ENCODE measurements around the gene IGFBP1.

IGFBP1 gene

DNA sequence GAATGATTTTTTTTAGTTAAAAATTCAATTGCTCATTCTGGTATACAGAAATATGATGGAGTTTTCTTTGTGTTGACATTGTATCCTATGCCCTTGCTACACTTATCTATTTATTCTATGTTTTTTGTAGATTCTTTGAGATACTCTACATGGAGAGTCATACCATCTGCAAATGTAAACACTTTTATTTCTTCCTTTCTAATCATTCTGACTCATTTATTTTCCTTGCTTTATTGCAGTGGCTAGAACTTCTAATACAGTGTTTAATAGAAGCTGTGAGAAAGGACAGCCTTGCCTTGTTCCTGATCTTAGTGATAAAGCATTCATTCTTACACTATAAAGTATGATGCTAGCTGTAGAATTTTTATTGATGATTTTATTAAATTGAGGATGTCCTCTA lies 42.7 kb downstream of the IGFBP1 start (continued):
- TF ChIP-seq KLF1 (tag by site-specific recombination; IDR thresholded peaks at IDR 0.05) (no peak), SCRT2 (tag by site-specific recombination; IDR thresholded peaks at IDR 0.05) (no peak), ZNF138 (tag by site-specific recombination; IDR thresholded peaks at IDR 0.05; ENCODE audit: borderline replicate concordance) (no peak), BCL11A (tag by site-specific recombination; IDR thresholded peaks at IDR 0.05; ENCODE audit: low read depth) (no peak), MZF1 (tag by site-specific recombination; IDR thresholded peaks at IDR 0.05; ENCODE audit: borderline replicate concordance) (no peak)
- TF ChIP-seq, protein P1, sequence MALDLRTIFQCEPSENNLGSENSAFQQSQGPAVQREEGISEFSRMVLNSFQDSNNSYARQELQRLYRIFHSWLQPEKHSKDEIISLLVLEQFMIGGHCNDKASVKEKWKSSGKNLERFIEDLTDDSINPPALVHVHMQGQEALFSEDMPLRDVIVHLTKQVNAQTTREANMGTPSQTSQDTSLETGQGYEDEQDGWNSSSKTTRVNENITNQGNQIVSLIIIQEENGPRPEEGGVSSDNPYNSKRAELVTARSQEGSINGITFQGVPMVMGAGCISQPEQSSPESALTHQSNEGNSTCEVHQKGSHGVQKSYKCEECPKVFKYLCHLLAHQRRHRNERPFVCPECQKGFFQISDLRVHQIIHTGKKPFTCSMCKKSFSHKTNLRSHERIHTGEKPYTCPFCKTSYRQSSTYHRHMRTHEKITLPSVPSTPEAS (tag by site-specific recombination; IDR thresholded peaks at IDR 0.05): no peak

DNA sequence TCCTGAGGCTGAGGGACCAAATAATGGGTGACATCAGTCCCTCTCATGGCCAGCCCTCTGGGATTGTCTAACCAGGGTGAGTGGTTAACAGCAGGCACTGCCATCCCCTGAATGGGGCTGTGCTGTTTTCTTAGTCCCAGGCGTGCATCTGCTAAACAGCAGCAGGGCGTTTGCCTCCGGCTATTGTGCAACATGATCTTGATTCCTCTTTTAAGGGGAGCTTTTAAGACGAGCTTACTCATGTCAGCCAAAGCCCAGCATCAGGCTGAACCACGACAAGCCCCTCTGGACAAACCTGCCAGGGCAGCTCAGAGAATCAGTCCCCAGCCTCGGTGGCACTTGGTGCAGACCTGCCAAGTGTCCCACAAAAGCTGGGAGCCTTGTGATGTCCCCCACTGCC lies 49.0 kb downstream of the IGFBP1 start:
- H3K36me3 ChIP-seq (ENCODE audit: control insufficient read depth in 2 of 2, insufficient read depth in 1 of 2, low read length in 2 of 2): no peaks in the 10 kb centered on the region
- no peak overlapping the region for H3K27ac ChIP-seq (ENCODE audit: extremely low read depth, low read depth, low read length)
- ChIA-PET POLR2A (no interaction called here), CTCF (interaction anchor here (1.2 to 2.5 kb wide), 2 partner anchors 14 to 303 kb away, joined by 3 to 7 read pairs; no protein-coding TSS in a partner anchor)
- no peaks in the 10 kb centered on the region for H3K9me3 ChIP-seq (ENCODE audit: control insufficient read depth, insufficient read depth, low read depth, low read length)
- TF ChIP-seq GFI1B (tag by site-specific recombination; IDR thresholded peaks at IDR 0.05): no peak
- no peak for TF ChIP-seq ZNF629 (tag by site-specific recombination; IDR thresholded peaks at IDR 0.05)
- H3K4me3 ChIP-seq (ENCODE audit: low read depth, low read length): no peak overlapping the region
- H3K4me1 ChIP-seq (ENCODE audit: control insufficient read depth, insufficient read depth, low read length): no peaks in the 10 kb centered on the region

DNA sequence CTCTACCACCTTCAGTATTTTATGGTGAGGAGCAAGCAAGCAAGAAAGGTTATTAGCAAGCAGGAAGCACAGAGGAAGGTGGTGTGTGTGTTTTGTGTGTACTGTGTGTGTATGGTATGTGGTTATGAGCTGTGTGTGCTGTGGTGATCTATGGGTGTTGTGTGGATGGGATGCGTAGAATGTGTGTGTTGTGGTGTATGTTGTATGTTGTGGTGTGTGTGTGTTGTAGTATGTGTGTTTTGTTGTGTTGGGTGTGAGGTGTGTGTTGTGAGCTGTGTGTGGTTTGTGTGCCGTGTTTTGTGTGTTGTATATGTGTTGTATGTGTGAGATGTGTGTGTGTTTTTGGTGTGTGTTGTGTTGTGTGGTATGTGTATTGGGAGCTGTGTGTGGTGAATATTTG lies 49.6 kb downstream of the IGFBP1 start:
- H3K9me3 ChIP-seq (ENCODE audit: control insufficient read depth, insufficient read depth, low read depth, low read length): no peaks in the 10 kb centered on the region
- no peak overlapping the region for H3K27ac ChIP-seq (ENCODE audit: extremely low read depth, low read depth, low read length)
- no peak for TF ChIP-seq ZNF394 (tag by site-specific recombination; IDR thresholded peaks at IDR 0.05; ENCODE audit: borderline replicate concordance)
- TF ChIP-seq ZNF837 (tag by site-specific recombination; IDR thresholded peaks at IDR 0.05): no peak
- TF ChIP-seq ZSCAN16 (tag by site-specific recombination; IDR thresholded peaks at IDR 0.05): no peak
- TF ChIP-seq ZNF114 (tag by site-specific recombination; IDR thresholded peaks at IDR 0.05): no peak
- TF ChIP-seq, protein P2, sequence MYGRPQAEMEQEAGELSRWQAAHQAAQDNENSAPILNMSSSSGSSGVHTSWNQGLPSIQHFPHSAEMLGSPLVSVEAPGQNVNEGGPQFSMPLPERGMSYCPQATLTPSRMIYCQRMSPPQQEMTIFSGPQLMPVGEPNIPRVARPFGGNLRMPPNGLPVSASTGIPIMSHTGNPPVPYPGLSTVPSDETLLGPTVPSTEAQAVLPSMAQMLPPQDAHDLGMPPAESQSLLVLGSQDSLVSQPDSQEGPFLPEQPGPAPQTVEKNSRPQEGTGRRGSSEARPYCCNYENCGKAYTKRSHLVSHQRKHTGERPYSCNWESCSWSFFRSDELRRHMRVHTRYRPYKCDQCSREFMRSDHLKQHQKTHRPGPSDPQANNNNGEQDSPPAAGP (tag by site-specific recombination; IDR thresholded peaks at IDR 0.05): no peak
- TF ChIP-seq ZBTB1 (tag by site-specific recombination; IDR thresholded peaks at IDR 0.05): no peak
- no peak for TF ChIP-seq ZNF174 (tag by site-specific recombination; IDR thresholded peaks at IDR 0.05)
- TF ChIP-seq ZNF600 (tag by site-specific recombination; IDR thresholded peaks at IDR 0.05): no peak
- no peak for TF ChIP-seq ZNF10 (tag by site-specific recombination; IDR thresholded peaks at IDR 0.05)
- no peak for TF ChIP-seq ZNF830 (tag by site-specific recombination; IDR thresholded peaks at IDR 0.05; ENCODE audit: low read depth)
- TF ChIP-seq ZNF350 (tag by site-specific recombination; IDR thresholded peaks at IDR 0.05): no peak
- no peak for TF ChIP-seq HOXA7 (CRISPR knock-in tag; IDR thresholded peaks at IDR 0.05; ENCODE audit: borderline replicate concordance)
- TF ChIP-seq, protein P3, sequence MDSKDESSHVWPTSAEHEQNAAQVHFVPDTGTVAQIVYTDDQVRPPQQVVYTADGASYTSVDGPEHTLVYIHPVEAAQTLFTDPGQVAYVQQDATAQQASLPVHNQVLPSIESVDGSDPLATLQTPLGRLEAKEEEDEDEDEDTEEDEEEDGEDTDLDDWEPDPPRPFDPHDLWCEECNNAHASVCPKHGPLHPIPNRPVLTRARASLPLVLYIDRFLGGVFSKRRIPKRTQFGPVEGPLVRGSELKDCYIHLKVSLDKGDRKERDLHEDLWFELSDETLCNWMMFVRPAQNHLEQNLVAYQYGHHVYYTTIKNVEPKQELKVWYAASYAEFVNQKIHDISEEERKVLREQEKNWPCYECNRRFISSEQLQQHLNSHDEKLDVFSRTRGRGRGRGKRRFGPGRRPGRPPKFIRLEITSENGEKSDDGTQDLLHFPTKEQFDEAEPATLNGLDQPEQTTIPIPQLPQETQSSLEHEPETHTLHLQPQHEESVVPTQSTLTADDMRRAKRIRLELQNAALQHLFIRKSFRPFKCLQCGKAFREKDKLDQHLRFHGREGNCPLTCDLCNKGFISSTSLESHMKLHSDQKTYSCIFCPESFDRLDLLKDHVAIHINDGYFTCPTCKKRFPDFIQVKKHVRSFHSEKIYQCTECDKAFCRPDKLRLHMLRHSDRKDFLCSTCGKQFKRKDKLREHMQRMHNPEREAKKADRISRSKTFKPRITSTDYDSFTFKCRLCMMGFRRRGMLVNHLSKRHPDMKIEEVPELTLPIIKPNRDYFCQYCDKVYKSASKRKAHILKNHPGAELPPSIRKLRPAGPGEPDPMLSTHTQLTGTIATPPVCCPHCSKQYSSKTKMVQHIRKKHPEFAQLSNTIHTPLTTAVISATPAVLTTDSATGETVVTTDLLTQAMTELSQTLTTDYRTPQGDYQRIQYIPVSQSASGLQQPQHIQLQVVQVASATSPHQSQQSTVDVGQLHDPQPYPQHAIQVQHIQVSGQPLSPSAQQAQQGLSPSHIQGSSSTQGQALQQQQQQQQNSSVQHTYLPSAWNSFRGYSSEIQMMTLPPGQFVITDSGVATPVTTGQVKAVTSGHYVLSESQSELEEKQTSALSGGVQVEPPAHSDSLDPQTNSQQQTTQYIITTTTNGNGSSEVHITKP (tag by site-specific recombination; IDR thresholded peaks at IDR 0.05): no peak
- no peak for TF ChIP-seq ZNF311 (tag by site-specific recombination; IDR thresholded peaks at IDR 0.05; ENCODE audit: borderline replicate concordance)
- TF ChIP-seq ZSCAN23 (tag by site-specific recombination; IDR thresholded peaks at IDR 0.05): no peak
- no peak for TF ChIP-seq ZNF660 (tag by site-specific recombination; IDR thresholded peaks at IDR 0.05)
- TF ChIP-seq ZXDB (tag by site-specific recombination; IDR thresholded peaks at IDR 0.05): no peak
- no peak for TF ChIP-seq ZNF664 (tag by site-specific recombination; IDR thresholded peaks at IDR 0.05)
- no peaks in the 10 kb centered on the region for H3K36me3 ChIP-seq (ENCODE audit: control insufficient read depth in 2 of 2, insufficient read depth in 1 of 2, low read length in 2 of 2)
- ChIA-PET CTCF (interaction anchor here (0.6 to 2.5 kb wide), 3 partner anchors 15 to 734 kb away, joined by 3 to 7 read pairs (median 3); no protein-coding TSS in a partner anchor), POLR2A (no interaction called here)
- no peaks in the 10 kb centered on the region for H3K4me1 ChIP-seq (ENCODE audit: control insufficient read depth, insufficient read depth, low read length)
- no peak overlapping the region for H3K4me3 ChIP-seq (ENCODE audit: low read depth, low read length)

All from HEK293 (cell line).